HG02943 (cell line): ENCODE measurements around the gene CENPO.
"Not testable (repeated sequence)": the region's sequence is repeated elsewhere in the genome, so short reads cannot be mapped to it uniquely, and the experiment has no call there.

Experiments
- ATAC-seq: cut with Tn5 transposase; IDR thresholded peaks from one replicate; pipeline ENCODE4 v1.9.1; 2021; ENCODE audit warnings: mild to moderate bottlenecking, low read depth, moderate library complexity; ENCODE audit not compliant: unreplicated experiment

Gene CENPO

GRCh38 chr2:24822049-24822706 is 29.0 kb downstream of the CENPO start:
- no peak for ATAC-seq

- ATAC-seq: no peak
Measured at GRCh38 chr2:24824071-24824588, 30.9 kb downstream of the CENPO start.

- no peak for ATAC-seq
Measured at GRCh38 chr2:24824966-24825882, 32.0 kb downstream of the CENPO start.

GRCh38 chr2:24825883-24826772 is 32.9 kb downstream of the CENPO start:
- no peak for ATAC-seq

- ATAC-seq: no peak
Measured at GRCh38 chr2:24826773-24827145, 33.5 kb downstream of the CENPO start.

GRCh38 chr2:24827321-24828237 is 34.4 kb downstream of the CENPO start:
- ATAC-seq: no peak

- no peak for ATAC-seq
Measured at GRCh38 chr2:24828238-24828996, 35.2 kb downstream of the CENPO start.

GRCh38 chr2:24830351-24830750 is 37.1 kb downstream of the CENPO start:
- no peak for ATAC-seq

- no peak for ATAC-seq
Measured at GRCh38 chr2:24830786-24831185, 37.6 kb downstream of the CENPO start.

GRCh38 chr2:24831221-24832072 is 38.2 kb downstream of the CENPO start:
- no peak for ATAC-seq

GRCh38 chr2:24832073-24832461 is 38.8 kb downstream of the CENPO start:
- no peak for ATAC-seq

GRCh38 chr2:24832521-24832920 is 39.3 kb downstream of the CENPO start:
- ATAC-seq: no peak

- no peak for ATAC-seq
Measured at GRCh38 chr2:24832931-24833701, 39.9 kb downstream of the CENPO start.

- no peak for ATAC-seq
Measured at GRCh38 chr2:24833821-24834732, 40.9 kb downstream of the CENPO start.

GRCh38 chr2:24834733-24835395 is 41.6 kb downstream of the CENPO start:
- no peak for ATAC-seq

- not testable (repeated sequence) for ATAC-seq
Measured at GRCh38 chr2:24835411-24835810, 42.2 kb downstream of the CENPO start.
